Naive thymus-derived CD8-positive, alpha-beta T cell (primary cell): ENCODE data around the gene APOBEC3F. TPM values are rescaled to one million over a fixed set of nuclear protein-coding genes. Genes with fewer than 3 reads are reported as not detected.
"Not testable (repeated sequence)": the region's sequence is repeated elsewhere in the genome, so short reads cannot be mapped to it uniquely, and the experiment has no call there.

Experiments used
- ATAC-seq, 2 donors: fragments of 150-1000 bp; cut with Tn5 transposase in 1 of 2; sonication (Bioruptor Pico), chemical (Tn5 transposase) in 1 of 2; 1 replicate in 1 of 2; 2 replicates in 1 of 2; pipeline ENCODE4 v1.10.0; 2021; ENCODE audit warnings: mild to moderate bottlenecking in 2 of 2, moderate library complexity in 2 of 2
- POLR2A ChIA-PET: fragments of 350-600 bp; sonication (Branson Sonifier 250); formaldehyde crosslinking; loops from one replicate; lab custom pipeline; 2021; ENCODE audit warnings: antibody characterized with exemption; lab: Charles Lee
- DNase-seq, 10 donors: peaks; one replicate each; pipeline versions ENCODE4 v3.0.0 to v3.0.0-alpha.2; 2020 to 2022
- H3K27ac Mint-ChIP-seq, 10 donors: one replicate each; pipeline ENCODE4 v1.8.0; 2020 to 2022; ENCODE audit warnings: mild to moderate bottlenecking in 10 of 10, mixed read lengths in 10 of 10, moderate library complexity in 4 of 10, inconsistent platforms in 1 of 10
- H3K27me3 Mint-ChIP-seq, 5 donors: one replicate each; pipeline ENCODE4 v1.8.0; 2021 to 2022; ENCODE audit warnings: mixed read lengths in 5 of 5
- H3K36me3 Mint-ChIP-seq, 3 donors: one replicate each; pipeline ENCODE4 v1.8.0; 2020 to 2022; ENCODE audit warnings: mixed read lengths in 3 of 3, mild to moderate bottlenecking in 2 of 3, inconsistent platforms in 1 of 3
- H3K4me1 Mint-ChIP-seq, 4 donors: one replicate each; pipeline ENCODE4 v1.8.0; 2021 to 2022; ENCODE audit warnings: mixed read lengths in 4 of 4
- H3K4me3 Mint-ChIP-seq, 10 donors: one replicate each; pipeline ENCODE4 v1.8.0; 2020 to 2022; ENCODE audit warnings: mild to moderate bottlenecking in 10 of 10, mixed read lengths in 10 of 10, moderate library complexity in 6 of 10, inconsistent platforms in 1 of 10
- H3K9me3 Mint-ChIP-seq, 9 donors: one replicate each; pipeline ENCODE4 v1.8.0; 2020 to 2022; ENCODE audit warnings: mixed read lengths in 9 of 9, mild to moderate bottlenecking in 3 of 9, inconsistent platforms in 1 of 9, moderate library complexity in 1 of 9
- polyA plus RNA-seq, 3 donors: library from polyadenylated mRNA; unstranded; fragments of 300-500 nt; fragmentation: Illumina TruSeq; gene quantifications; one replicate each; pipeline ENCODE4 v1.2.3, GENCODE V29; 2021
- total RNA-seq, 8 experiments: library from RNA in 2 of 8; stranded (reverse) in 2 of 8; gene quantifications; one replicate each; pipeline ENCODE4 v1.2.3 and lab custom pipeline; 2021 to 2026

APOBEC3F gene
- total and polyA plus RNA-seq, 5 experiments from 2014 or later = 7.0 to 24.3 (median 10.1) TPM

- POLR2A ChIA-PET = interaction anchor here (0.6 to 1.0 kb wide), 4 partner anchors 12 to 345 kb away, joined by 3 to 4 read pairs (median 3); no protein-coding TSS in a partner anchor
- Mint-ChIP-seq H3K27ac (peak overlapping the region; percentile 88 to 96 (median 94)), H3K4me3 (peak overlapping the region; percentile 83 to 92 (median 88)), H3K4me1 (peaks cover 15 to 74% (median 55%) of the 10 kb centered on the region in 4 donors), H3K36me3 (peaks cover 0 to 31% (median 7%) of the 10 kb centered on the region in 3 donors)
- not testable (repeated sequence) for ATAC-seq, DNase-seq, H3K9me3 Mint-ChIP-seq, H3K27me3 Mint-ChIP-seq
Measured at GRCh38 chr22:39077912-39078311, 37.2 kb downstream of the APOBEC3F start.

- DNase-seq (no peak), ATAC-seq (no peak)
- peak overlapping the region; percentile 83 to 92 (median 88) for H3K4me3 Mint-ChIP-seq
- peaks cover 0 to 35% (median 7%) of the 10 kb centered on the region in 3 donors for H3K36me3 Mint-ChIP-seq
- H3K9me3 Mint-ChIP-seq = no peaks in the 10 kb centered on the region
- peaks cover 16 to 76% (median 59%) of the 10 kb centered on the region in 4 donors for H3K4me1 Mint-ChIP-seq
- no peaks in the 10 kb centered on the region for H3K27me3 Mint-ChIP-seq
- H3K27ac Mint-ChIP-seq = peak overlapping the region in 7 of 10 donors; percentile 88 to 96 (median 95)
- POLR2A ChIA-PET = interaction anchor here (0.6 to 1.0 kb wide), 4 partner anchors 12 to 346 kb away, joined by 3 to 4 read pairs (median 3); no protein-coding TSS in a partner anchor
Measured at GRCh38 chr22:39078329-39078728, 37.7 kb downstream of the APOBEC3F start.

- peak overlapping the region in 9 of 10 donors; percentile 18 to 91 (median 64) for H3K4me3 Mint-ChIP-seq
- peaks cover 0 to 36% (median 7%) of the 10 kb centered on the region in 3 donors for H3K36me3 Mint-ChIP-seq
- H3K4me1 Mint-ChIP-seq = peaks cover 16 to 70% (median 59%) of the 10 kb centered on the region in 4 donors
- not testable (repeated sequence) for ATAC-seq, H3K27me3 Mint-ChIP-seq, DNase-seq, H3K9me3 Mint-ChIP-seq
- POLR2A ChIA-PET = interaction anchor here (1.0 kb wide), 2 partner anchors 11 to 15 kb away, joined by 3 to 4 read pairs; no protein-coding TSS in a partner anchor
- H3K27ac Mint-ChIP-seq = peak overlapping the region in 5 of 10 donors; percentile 5 to 96 (median 95)
Measured at GRCh38 chr22:39079054-39079637, 38.5 kb downstream of the APOBEC3F start.

- no peaks in the 10 kb centered on the region for H3K27me3 Mint-ChIP-seq
- H3K9me3 Mint-ChIP-seq = no peaks in the 10 kb centered on the region
- H3K36me3 Mint-ChIP-seq = peaks cover 0 to 36% (median 7%) of the 10 kb centered on the region in 3 donors
- POLR2A ChIA-PET = no interaction called here
- H3K27ac Mint-ChIP-seq = peak overlapping the region in 8 of 10 donors; percentile 19 to 93 (median 80)
- H3K4me1 Mint-ChIP-seq = peaks cover 16 to 67% (median 56%) of the 10 kb centered on the region in 4 donors
- peak overlapping the region in 4 of 10 donors; percentile 2 to 71 (median 60) for H3K4me3 Mint-ChIP-seq
- no peak for DNase-seq
- no peak for ATAC-seq
Measured at GRCh38 chr22:39080052-39080762, 39.5 kb downstream of the APOBEC3F start.

GRCh38 chr22:39081016-39081415, 40.4 kb downstream of the APOBEC3F start:
- Mint-ChIP-seq H3K9me3 (no peaks in the 10 kb centered on the region), H3K4me3 (peak overlapping the region in 4 of 10 donors; percentile 7 to 71 (median 31)), H3K27ac (peak overlapping the region in 8 of 10 donors; percentile 63 to 93 (median 78)), H3K4me1 (peaks cover 16 to 67% (median 52%) of the 10 kb centered on the region in 4 donors), H3K36me3 (peaks cover 0 to 39% (median 7%) of the 10 kb centered on the region in 3 donors), H3K27me3 (no peaks in the 10 kb centered on the region)
- no peak for ATAC-seq
- no peak for DNase-seq
- POLR2A ChIA-PET = no interaction called here

- Mint-ChIP-seq H3K4me1 (peaks cover 12 to 67% (median 48%) of the 10 kb centered on the region in 4 donors), H3K27ac (peak overlapping the region in 6 of 10 donors; percentile 70 to 93 (median 82)), H3K27me3 (no peaks in the 10 kb centered on the region), H3K36me3 (peaks cover 0 to 43% (median 12%) of the 10 kb centered on the region in 3 donors), H3K4me3 (peak overlapping the region in 2 of 10 donors; percentile 22 to 34), H3K9me3 (no peaks in the 10 kb centered on the region)
- ATAC-seq (no peak), DNase-seq (no peak)
- POLR2A ChIA-PET = interaction anchor here (0.6 kb wide), 1 partner anchor 32 kb away, joined by 3 read pairs; no protein-coding TSS in a partner anchor
Measured at GRCh38 chr22:39081598-39081997, 40.9 kb downstream of the APOBEC3F start.

- H3K4me1 Mint-ChIP-seq = peaks cover 15 to 72% (median 47%) of the 10 kb centered on the region in 4 donors
- no peak for ATAC-seq
- peak overlapping the region in 7 of 10 donors; percentile 9 to 84 (median 33) for H3K27ac Mint-ChIP-seq
- peaks cover 0 to 2% (median 0%) of the 10 kb centered on the region in 9 donors for H3K9me3 Mint-ChIP-seq
- no peak for DNase-seq
- no peak overlapping the region for H3K4me3 Mint-ChIP-seq
- H3K36me3 Mint-ChIP-seq = peaks cover 0 to 45% (median 12%) of the 10 kb centered on the region in 3 donors
- POLR2A ChIA-PET = no interaction called here
- no peaks in the 10 kb centered on the region for H3K27me3 Mint-ChIP-seq
Measured at GRCh38 chr22:39083212-39084165, 42.8 kb downstream of the APOBEC3F start.

GRCh38 chr22:39084666-39085065, 44.0 kb downstream of the APOBEC3F start:
- no peak for DNase-seq
- peaks cover 18 to 76% (median 55%) of the 10 kb centered on the region in 4 donors for H3K4me1 Mint-ChIP-seq
- peaks cover 0 to 43% (median 12%) of the 10 kb centered on the region in 3 donors for H3K36me3 Mint-ChIP-seq
- no peak overlapping the region for H3K4me3 Mint-ChIP-seq
- no peaks in the 10 kb centered on the region for H3K27me3 Mint-ChIP-seq
- peaks cover 0 to 2% (median 0%) of the 10 kb centered on the region in 9 donors for H3K9me3 Mint-ChIP-seq
- H3K27ac Mint-ChIP-seq = peak overlapping the region in 2 of 10 donors; percentile 40 to 52
- ATAC-seq = no peak
- POLR2A ChIA-PET = interaction anchor here (1.2 kb wide), 1 partner anchor 14 kb away, joined by 3 read pairs; no protein-coding TSS in a partner anchor

GRCh38 chr22:39087098-39087497, 46.4 kb downstream of the APOBEC3F start:
- ATAC-seq = no peak
- Mint-ChIP-seq H3K27me3 (no peaks in the 10 kb centered on the region), H3K9me3 (peaks cover 0 to 2% (median 0%) of the 10 kb centered on the region in 9 donors), H3K4me3 (no peak overlapping the region), H3K36me3 (peaks cover 0 to 20% (median 4%) of the 10 kb centered on the region in 3 donors), H3K27ac (peak overlapping the region; percentile 40 to 96 (median 84)), H3K4me1 (peaks cover 29 to 76% (median 63%) of the 10 kb centered on the region in 4 donors)
- POLR2A ChIA-PET = no interaction called here
- DNase-seq = no peak

GRCh38 chr22:39087881-39088684, 47.4 kb downstream of the APOBEC3F start:
- POLR2A ChIA-PET = interaction anchor here (0.6 kb wide), 1 partner anchor 335 kb away, joined by 3 read pairs; no protein-coding TSS in a partner anchor
- no peaks in the 10 kb centered on the region for H3K27me3 Mint-ChIP-seq
- H3K36me3 Mint-ChIP-seq = peaks cover 0 to 12% (median 4%) of the 10 kb centered on the region in 3 donors
- H3K9me3 Mint-ChIP-seq = peaks cover 0 to 2% (median 0%) of the 10 kb centered on the region in 9 donors
- ATAC-seq (no peak), DNase-seq (no peak)
- peak overlapping the region in 4 of 10 donors; percentile 18 to 26 (median 23) for H3K4me3 Mint-ChIP-seq
- peak overlapping the region; percentile 34 to 97 (median 93) for H3K27ac Mint-ChIP-seq
- peaks cover 33 to 78% (median 66%) of the 10 kb centered on the region in 4 donors for H3K4me1 Mint-ChIP-seq

GRCh38 chr22:39088685-39089032, 48.0 kb downstream of the APOBEC3F start:
- peak overlapping the region in 2 of 10 donors; percentile 0 to 16 for H3K4me3 Mint-ChIP-seq

More at GRCh38 chr22:39088685-39089032, 48.0 kb downstream of the APOBEC3F start:
- ATAC-seq = no peak
- Mint-ChIP-seq H3K9me3 (peaks cover 0 to 2% (median 0%) of the 10 kb centered on the region in 9 donors), H3K4me1 (peaks cover 32 to 78% (median 63%) of the 10 kb centered on the region in 4 donors), H3K36me3 (peaks cover 0 to 9% (median 4%) of the 10 kb centered on the region in 3 donors), H3K27ac (peak overlapping the region; percentile 34 to 97 (median 94)), H3K27me3 (no peaks in the 10 kb centered on the region)
- POLR2A ChIA-PET = interaction anchor here (0.6 kb wide), 1 partner anchor 336 kb away, joined by 3 read pairs; no protein-coding TSS in a partner anchor
- DNase-seq = no peak
